ENCODE results near the gene MCOLN1. TPM values are rescaled to one million over a fixed set of nuclear protein-coding genes. Genes with fewer than 3 reads are reported as not detected.

Gene MCOLN1
- total RNA-seq, 4 donors from 2014 or later, result 9.1 to 25.0 (median 14.5) TPM

- 11 to 40% methylated on average over 1 to 20 of the region's 23 CpGs for WGBS, 2 donors
- Histone ChIP-seq H3K4me3 (replicated peaks in 1 of 3) (peak overlapping the region; percentile 23 to 77 (median 66)), H3K4me1 (peaks cover 11 to 19% of the 10 kb centered on the region in 2 donors), H3K36me3 (peaks cover 8 to 11% of the 10 kb centered on the region in 2 donors), H3K9me3 (no peaks in the 10 kb centered on the region), H3K27me3 (no peaks in the 10 kb centered on the region), H3K27ac (no peak overlapping the region)
- intact Hi-C loops (cut with DNase I), result no loop called here
- TF ChIP-seq POLR2A (IDR thresholded peaks at IDR 0.05) (no peak), CTCF (IDR thresholded peaks at IDR 0.05) (no peak)
- no peak for DNase-seq
Measured at GRCh38 chr19:7522923-7523667, 671 bp downstream of the MCOLN1 start.

GRCh38 chr19:7524523-7524922, 2.1 kb downstream of the MCOLN1 start:
- Histone ChIP-seq H3K4me1 (peaks cover 11 to 19% of the 10 kb centered on the region in 2 donors), H3K27me3 (no peaks in the 10 kb centered on the region), H3K36me3 (peaks cover 9 to 10% of the 10 kb centered on the region in 2 donors), H3K4me3 (replicated peaks in 1 of 3) (no peak overlapping the region), H3K27ac (no peak overlapping the region), H3K9me3 (no peaks in the 10 kb centered on the region)
- no peak for TF ChIP-seq CTCF (IDR thresholded peaks at IDR 0.05)
- no peak for TF ChIP-seq POLR2A (IDR thresholded peaks at IDR 0.05)
- 92 to 99% methylated on average over 5 of the region's 5 CpGs for WGBS, 2 donors
- no peak for DNase-seq
- intact Hi-C loops (cut with DNase I), result no loop called here

- no peak for DNase-seq
- H3K27me3 ChIP-seq, result no peaks in the 10 kb centered on the region
- 93 to 96% methylated on average over 13 to 20 of the region's 20 CpGs for WGBS, 2 donors
- peaks cover 2 to 4% of the 10 kb centered on the region in 2 donors for H3K36me3 ChIP-seq
- H3K4me1 ChIP-seq, result peaks cover 11 to 19% of the 10 kb centered on the region in 2 donors
- no peaks in the 10 kb centered on the region for H3K9me3 ChIP-seq
- intact Hi-C loops (cut with DNase I), result no loop called here
- no peak overlapping the region for H3K27ac ChIP-seq
- H3K4me3 ChIP-seq (replicated peaks in 1 of 3), result no peak overlapping the region
- TF ChIP-seq CTCF (IDR thresholded peaks at IDR 0.05) (no peak), POLR2A (IDR thresholded peaks at IDR 0.05) (no peak)
Measured at GRCh38 chr19:7524992-7525739, 2.7 kb downstream of the MCOLN1 start.

- TF ChIP-seq POLR2A (IDR thresholded peaks at IDR 0.05) (no peak), CTCF (IDR thresholded peaks at IDR 0.05) (no peak)
- peaks cover 11 to 19% of the 10 kb centered on the region in 2 donors for H3K4me1 ChIP-seq
- no peak for DNase-seq
- H3K36me3 ChIP-seq, result peaks cover 0 to 2% of the 10 kb centered on the region in 2 donors
- H3K9me3 ChIP-seq, result no peaks in the 10 kb centered on the region
- H3K4me3 ChIP-seq (replicated peaks in 1 of 3), result no peak overlapping the region
- H3K27me3 ChIP-seq, result no peaks in the 10 kb centered on the region
- WGBS, 2 donors, result 89 to 94% methylated on average over 17 to 30 of the region's 31 CpGs
- H3K27ac ChIP-seq, result no peak overlapping the region
- intact Hi-C loops (cut with DNase I), result no loop called here
Measured at GRCh38 chr19:7526059-7526929, 3.9 kb downstream of the MCOLN1 start.

All from thyroid gland (tissue), 4 donors.